GM21717 (cell line): ENCODE data around the gene GCN1.
"Not testable (repeated sequence)": the region's sequence is repeated elsewhere in the genome, so short reads cannot be mapped to it uniquely, and the experiment has no call there.

Source experiments
- ATAC-seq: cut with Tn5 transposase; IDR thresholded peaks from one replicate; pipeline ENCODE4 v1.9.1; 2021; ENCODE audit warnings: mild to moderate bottlenecking, moderate library complexity; ENCODE audit not compliant: unreplicated experiment

The GCN1 gene

GRCh38 chr12:120215766-120216735 is 21.5 kb upstream of the GCN1 start:
- no peak for ATAC-seq

- ATAC-seq: no peak
Measured at GRCh38 chr12:120215357-120215735, 20.8 kb upstream of the GCN1 start.

GRCh38 chr12:120214626-120215356 is 20.3 kb upstream of the GCN1 start:
- no peak for ATAC-seq

- no peak for ATAC-seq
Measured at GRCh38 chr12:120213758-120214157, 19.2 kb upstream of the GCN1 start.

GRCh38 chr12:120213182-120213581 is 18.7 kb upstream of the GCN1 start:
- ATAC-seq: not testable (repeated sequence)

GRCh38 chr12:120212301-120212700 is 17.8 kb upstream of the GCN1 start:
- ATAC-seq: no peak

GRCh38 chr12:120211904-120212283 is 17.4 kb upstream of the GCN1 start:
- ATAC-seq: no peak

- ATAC-seq: no peak
Measured at GRCh38 chr12:120211243-120211903, 16.9 kb upstream of the GCN1 start.

- ATAC-seq: no peak
Measured at GRCh38 chr12:120209851-120210250, 15.3 kb upstream of the GCN1 start.

GRCh38 chr12:120207227-120207626 is 12.7 kb upstream of the GCN1 start:
- no peak for ATAC-seq

GRCh38 chr12:120206781-120207180 is 12.3 kb upstream of the GCN1 start:
- ATAC-seq: not testable (repeated sequence)

GRCh38 chr12:120206228-120206627 is 11.7 kb upstream of the GCN1 start:
- ATAC-seq: no peak

GRCh38 chr12:120204171-120204570 is 9.7 kb upstream of the GCN1 start:
- ATAC-seq: no peak

GRCh38 chr12:120200364-120200800 is 5.9 kb upstream of the GCN1 start:
- ATAC-seq: no peak

GRCh38 chr12:120199595-120200306 is 5.2 kb upstream of the GCN1 start:
- ATAC-seq: no peak

- ATAC-seq: no peak
Measured at GRCh38 chr12:120199025-120199424, 4.5 kb upstream of the GCN1 start.

- no peak for ATAC-seq
Measured at GRCh38 chr12:120197542-120197887, 3.0 kb upstream of the GCN1 start.

- not testable (repeated sequence) for ATAC-seq
Measured at GRCh38 chr12:120196817-120197541, 2.5 kb upstream of the GCN1 start.

GRCh38 chr12:120196363-120196762 is 1.8 kb upstream of the GCN1 start:
- no peak for ATAC-seq

GRCh38 chr12:120194226-120194533 is 335 bp downstream of the GCN1 start:
- no peak for ATAC-seq
